GM19193 (cell line): ENCODE data around the gene CMTM6.

Source experiments
- POLR2A ChIP-seq: IDR thresholded peaks from 4 replicates; pipeline ENCODE4 v1.6.1; 2011; ENCODE audit not compliant: insufficient read depth, insufficient read length; ENCODE audit errors: extremely low read depth

The CMTM6 gene

DNA sequence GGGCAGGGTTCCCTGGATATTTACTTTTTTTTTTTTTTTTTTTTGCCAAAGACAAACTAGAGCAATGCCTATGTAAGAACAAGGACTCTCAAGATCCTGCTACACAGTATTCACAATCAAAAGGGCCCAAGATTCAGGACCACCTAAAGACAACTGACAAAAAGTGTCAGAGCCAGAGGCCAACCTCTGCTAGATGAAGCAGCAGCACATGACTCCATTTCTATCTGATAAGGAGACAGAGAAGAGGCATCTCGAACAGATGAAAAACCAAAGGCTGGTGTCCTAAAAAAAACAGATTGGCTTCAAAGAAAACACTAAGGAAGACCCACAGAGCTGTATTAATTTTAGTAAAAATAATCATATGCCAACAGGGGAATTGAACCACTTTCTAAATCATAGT is 20.0 kb downstream of the CMTM6 start:
- no peak for TF ChIP-seq POLR2A

DNA sequence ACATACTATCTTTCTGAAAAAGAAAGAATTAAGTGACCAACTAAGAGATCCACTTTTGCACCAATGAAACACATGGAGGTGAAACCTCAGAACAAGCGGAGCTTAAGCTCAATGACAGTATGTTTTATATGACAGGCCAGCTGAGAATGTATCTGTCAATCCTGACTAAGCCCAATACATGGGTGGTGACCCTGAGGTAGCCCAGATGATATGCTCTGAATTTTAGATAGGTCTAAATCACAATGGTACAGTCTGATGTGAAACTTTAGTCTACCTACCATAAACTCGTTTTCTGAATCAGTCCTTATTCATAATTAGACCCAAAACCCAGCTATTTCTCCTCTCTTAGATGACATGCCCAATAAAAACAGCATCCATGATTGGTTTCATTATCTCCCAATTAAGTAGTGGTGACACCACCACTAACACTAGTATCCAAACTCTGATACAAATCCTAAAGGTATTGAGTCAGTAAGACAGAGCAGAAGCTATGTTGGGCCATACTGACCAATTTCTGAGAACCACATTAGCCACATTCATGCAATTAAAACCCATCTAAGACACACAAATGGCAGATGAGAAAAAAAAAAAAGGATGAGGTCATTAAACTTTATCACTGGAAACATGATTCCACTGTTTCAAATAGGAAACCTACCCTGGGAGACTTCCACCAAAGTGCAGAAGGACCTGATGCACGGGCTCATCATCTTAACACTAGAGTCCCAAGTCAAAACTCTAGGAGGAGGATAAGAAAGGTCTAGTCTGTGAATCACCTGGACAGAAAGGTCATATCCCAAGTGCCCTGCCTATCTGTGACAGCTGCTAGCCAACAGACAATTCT is 20.6 kb downstream of the CMTM6 start:
- TF ChIP-seq POLR2A: no peak

DNA sequence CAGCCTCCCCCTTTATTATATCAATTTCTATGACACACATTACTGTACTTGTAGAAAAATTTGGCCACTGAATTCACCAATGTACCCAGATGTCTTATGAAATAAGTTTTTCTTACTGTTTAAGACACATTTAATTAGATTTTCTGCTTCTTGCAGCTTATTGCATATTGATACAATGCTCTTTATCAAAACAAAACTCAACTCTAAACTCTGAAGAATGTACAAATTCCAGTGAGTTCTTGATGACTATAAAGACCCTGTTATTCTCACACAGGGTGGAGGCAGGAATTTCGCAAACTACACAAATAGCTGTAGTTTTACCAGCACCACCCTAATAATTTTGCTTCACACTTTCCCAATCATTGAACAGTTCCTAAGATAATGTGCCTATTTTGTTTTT is 22.0 kb downstream of the CMTM6 start:
- no peak for TF ChIP-seq POLR2A

DNA sequence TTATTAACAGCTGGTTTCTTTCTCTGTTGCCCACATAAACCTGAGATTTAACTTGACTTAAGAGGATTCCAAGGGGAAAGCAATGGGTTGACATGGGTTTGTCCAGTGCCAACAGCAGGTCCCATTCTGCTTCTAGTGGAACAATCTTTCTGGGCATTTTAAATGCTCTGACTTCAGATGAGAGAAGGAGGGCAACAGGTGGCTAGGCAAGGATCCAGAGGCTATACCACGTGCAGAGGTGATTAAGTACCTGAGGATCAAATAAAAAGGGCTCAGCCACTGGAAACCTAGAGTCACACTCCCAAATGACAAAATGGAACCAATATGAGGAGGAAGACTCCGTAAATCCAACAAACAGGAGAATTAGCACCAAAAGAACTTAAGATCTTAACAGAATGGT is 28.5 kb downstream of the CMTM6 start:
- no peak for TF ChIP-seq POLR2A

DNA sequence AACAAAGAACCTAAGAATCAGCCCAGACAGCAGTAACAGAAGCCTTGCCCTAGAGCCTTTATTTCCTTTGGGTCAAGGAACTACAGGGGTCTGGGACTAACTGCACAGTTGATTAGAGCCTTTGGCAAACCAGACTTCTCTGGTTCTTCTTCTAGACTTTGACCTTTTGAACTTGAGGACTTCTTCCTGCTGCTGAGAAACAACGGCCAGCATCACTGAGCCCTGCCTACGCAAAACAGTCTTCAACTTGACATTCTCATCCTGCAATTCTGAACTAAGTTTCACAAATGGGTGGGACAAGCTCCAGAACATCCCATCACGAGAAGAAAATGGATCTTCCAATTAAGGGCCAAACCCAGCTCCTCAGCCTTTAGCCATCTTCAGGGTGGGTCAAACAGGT is 31.4 kb downstream of the CMTM6 start:
- TF ChIP-seq POLR2A: no peak

DNA sequence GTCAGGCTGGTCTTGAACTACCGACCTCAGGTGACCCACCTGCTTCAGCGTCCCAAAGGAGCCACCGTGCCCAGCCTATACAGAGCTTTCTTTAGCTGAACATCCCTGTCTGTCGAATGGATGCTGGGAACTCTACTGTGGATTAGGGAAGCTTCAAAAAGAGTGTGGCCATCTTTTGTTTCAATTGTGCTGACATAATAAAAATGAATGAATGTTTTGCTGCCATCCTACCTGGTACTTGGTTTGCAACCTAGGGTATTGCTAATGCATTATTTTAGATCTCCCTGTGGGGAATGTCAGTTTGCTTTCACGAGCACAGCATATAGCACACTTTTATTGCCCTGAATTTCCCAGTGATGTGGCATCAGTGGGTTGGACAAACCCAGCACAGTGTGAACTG is 32.3 kb downstream of the CMTM6 start:
- no peak for TF ChIP-seq POLR2A

DNA sequence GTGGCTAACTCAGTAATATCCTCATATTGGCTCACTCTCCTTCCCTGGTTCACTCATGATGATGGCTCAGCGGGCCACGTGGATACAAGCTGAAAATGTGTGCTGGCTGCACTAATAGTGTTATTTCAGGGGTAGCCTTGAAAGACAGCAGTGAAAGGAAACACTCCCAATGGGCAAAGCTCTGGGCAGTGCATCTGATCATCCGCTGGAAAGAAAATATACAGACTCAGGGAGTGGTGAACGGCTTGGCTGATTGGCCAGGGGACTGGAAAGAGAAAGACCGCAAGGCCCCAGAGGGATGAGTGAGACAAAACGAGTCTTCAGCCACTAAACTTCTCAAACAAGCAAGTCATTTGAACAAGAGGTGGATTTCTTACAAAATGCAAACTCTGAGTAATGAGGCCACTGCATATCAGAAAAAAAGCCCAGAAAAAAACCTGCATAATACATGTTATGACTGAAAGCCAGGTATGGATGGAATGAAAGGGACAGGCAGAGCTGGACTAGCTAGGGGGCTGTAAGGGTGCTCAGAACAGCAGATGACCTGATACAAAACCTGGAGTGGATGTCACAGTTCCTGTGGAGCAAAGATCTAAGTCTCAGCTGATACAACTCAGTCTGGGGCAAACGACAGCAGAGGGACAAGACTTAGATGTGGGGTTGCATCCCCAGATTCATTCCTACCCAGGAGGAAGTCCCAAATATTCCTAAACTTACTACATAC is 33.3 kb downstream of the CMTM6 start:
- TF ChIP-seq POLR2A: no peak

DNA sequence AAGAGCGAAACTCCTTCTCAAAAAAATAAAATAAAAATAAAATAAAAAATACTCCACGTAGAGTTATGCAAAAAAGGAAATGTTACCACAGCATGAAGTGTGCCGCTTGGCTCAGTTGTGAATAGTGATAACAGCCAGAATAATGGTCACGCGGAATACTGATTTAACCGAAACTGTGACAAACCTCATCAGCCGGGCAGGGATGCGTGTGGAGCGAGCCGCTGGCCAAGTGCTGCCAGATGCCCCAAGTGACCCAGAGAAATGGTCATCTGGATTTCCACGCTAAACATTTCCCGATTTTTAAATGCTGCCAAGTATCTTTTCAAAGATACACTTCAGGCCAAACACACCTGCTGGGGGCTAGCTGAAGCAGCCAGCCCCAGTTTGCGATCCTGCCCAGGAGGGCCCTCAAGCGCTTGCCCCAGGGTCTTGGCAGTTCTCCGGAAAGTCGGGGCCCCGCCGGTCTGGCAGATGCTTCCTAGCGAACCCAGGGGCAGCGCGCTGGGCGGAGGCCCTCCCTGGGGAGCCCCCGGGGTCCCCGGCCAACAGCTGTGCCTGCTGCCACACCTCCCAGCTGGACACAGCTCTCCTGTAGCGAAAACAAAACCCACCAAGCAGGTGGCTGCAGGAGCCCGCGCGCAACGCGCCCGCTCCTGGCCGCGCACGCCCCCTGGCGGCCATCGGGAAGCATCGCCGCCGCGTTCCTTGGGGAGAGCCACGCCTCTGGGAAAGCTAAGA is 35.1 kb downstream of the CMTM6 start:
- no peak for TF ChIP-seq POLR2A

DNA sequence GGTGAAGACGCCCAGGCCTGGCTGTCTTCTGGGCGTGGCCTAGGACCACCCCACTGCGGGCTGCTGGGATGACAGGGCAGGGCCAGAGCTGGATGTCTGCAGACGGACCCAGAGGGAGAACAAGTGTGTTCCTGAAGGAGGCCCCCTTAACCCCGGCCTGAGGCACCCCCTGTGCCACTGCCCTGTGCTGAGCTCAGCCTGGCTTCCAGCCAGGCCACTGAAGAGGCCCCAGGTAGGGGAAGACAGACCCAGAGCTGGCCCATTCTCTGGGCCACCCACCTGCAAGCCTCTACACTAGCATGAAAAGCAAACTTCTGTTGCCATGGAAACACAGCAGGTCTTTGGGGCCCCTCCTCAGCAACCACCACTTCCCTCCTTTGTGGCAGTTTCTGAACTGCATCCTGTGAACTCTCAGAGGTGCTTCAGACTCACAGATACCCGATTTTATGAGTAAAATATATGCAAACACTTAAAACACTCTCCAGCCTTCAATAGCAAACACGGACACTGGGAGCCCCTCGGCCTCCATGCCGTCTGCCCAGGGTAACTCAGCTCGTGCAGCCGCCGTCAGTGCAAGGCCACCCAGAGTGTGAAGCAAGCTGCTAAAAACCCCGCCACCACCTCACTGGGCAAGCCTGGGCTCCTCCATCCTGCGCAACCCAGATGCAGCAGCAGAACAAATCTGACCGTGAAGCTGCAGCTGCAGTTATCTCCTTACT is 42.5 kb downstream of the CMTM6 start:
- TF ChIP-seq POLR2A: no peak

DNA sequence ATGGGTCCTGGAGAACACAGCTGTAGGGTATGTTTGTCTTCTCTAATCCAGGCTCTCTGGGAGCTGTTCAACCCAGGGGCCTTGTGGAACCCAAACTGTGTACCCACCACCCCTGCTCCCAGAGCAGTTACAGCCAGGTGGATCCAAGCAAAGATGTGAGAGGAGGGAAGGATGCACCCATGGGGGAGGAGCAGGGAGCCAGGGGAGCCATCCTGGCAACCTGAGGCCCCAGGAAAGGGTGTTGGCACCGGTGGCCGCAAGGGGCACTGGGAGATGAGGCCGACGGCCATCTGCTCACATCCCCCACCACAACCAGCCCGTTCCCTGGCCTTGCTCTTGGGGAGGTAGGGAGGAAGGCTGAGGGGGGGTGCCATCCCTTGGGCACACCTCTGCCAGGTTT is 43.2 kb downstream of the CMTM6 start:
- TF ChIP-seq POLR2A: no peak

DNA sequence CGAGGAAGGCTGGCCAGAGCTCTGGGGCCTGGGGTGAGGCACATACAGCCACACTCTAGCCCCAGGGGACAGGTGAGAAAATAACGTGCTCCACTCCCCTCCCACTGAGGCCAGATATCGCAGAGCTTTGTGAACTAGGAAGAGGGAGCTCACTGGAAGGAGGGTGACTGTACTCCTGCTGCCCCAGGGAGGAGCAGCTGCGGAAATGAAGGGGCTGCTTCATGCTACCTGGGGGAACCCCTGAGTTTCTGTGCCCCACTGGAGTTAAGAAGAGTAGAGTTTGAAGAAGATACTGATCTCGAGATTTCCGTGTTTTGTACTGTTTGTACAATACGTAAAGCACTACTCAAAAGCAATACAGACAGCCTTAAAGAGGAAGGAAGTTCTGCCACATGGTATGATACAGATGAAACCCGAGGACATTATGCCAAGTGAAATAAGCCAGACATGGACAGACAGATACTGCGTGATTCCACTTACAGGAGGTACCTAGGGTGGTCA is 44.6 kb downstream of the CMTM6 start:
- TF ChIP-seq POLR2A: no peak

DNA sequence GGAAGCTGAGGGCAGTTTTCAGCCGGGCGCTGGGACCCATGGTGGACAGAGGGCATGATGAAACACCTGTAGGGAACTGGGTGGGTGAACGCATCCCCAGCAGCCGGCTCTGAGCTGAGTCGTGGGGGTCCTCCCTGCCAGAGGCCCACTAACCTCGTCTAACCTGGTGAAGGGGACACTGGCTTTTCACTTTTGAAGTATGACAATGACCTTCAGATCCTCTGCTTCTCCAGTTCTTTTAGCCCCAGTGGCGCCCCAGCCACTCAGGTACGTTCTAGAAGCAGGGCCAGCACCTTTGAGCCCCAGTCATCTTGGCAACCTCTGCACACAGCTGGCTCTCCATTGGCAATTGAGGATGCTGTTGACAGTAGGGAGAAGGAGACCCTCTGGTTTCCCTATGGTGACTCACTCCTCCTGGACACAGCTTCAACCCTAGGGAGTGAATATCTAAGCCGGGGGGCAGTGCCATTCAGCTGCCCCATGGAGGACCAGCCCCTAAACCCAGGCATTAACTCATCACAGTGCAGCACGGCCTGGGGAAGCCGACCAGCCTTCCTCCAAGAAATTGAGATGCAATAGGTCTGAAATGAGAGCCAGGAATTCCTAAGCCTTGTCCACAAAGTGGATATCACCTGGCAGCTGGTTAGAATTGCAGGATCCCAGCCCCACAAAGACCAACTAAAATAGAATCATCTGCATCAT is 46.1 kb downstream of the CMTM6 start:
- TF ChIP-seq POLR2A: no peak

DNA sequence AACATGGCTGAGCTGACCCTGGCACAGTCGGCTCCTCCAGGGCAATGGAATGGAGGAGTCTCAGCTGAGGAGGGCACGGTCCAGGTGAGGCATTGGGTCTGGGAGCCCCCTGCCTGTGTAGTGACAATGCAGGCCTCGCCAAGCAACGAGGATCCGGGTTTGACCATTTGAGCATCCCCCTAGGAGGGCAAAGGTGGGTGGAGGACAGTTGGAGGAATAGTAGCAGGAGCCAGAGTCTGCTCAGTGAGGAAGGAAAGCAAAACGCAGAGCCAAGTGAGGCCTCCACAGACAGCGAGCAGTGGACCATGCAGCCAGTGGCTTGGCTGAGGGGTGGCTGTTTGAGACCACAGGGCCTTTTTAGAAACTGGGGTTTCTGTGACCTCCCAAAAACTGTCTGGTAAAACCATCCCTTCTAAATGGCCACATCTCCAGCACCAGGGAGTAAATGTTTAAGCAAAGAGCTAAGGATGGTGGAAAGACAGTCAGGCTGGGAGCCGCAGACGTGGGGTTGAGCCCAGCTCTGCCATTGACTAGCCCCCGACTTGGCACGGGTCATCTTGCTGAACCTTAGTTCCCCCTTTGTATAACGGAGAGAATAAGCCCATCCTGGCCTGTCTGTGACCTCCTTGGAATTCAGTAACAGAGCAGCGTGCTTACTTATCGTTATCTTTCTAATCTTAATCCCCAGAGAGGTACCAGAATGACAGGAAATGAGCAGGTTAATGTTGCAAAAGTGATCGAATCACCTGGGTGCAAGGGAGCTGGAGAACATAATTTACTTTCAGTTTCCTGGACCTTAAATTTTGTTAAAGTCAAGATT is 46.8 kb downstream of the CMTM6 start:
- no peak for TF ChIP-seq POLR2A
